AG04449 (cell line): ENCODE data around the gene MDGA2.

Experiments
- CTCF ChIA-PET: fragments of 350-600 bp; formaldehyde crosslinking; extraction: SDS; loops from one replicate; lab custom pipeline; 2021; ENCODE audit warnings: antibody characterized with exemption; lab: Yijun Ruan, JAX
- POLR2A ChIA-PET: fragments of 400-600, 350-600 bp; formaldehyde crosslinking; extraction: SDS; loops from one replicate; lab custom pipeline; 2020; ENCODE audit warnings: antibody characterized with exemption, inconsistent platforms; lab: Yijun Ruan, JAX
- DNase-seq: peaks from one replicate; pipeline ENCODE4 v3.0.0-alpha.2; 2010; ENCODE audit warnings: low read depth, low spot score
- H3K4me3 ChIP-seq: 2 replicates; pipeline ENCODE4 v1.5.1; 2011; ENCODE audit warnings: low read depth, mild to moderate bottlenecking, control low read depth, low read length
- CTCF ChIP-seq: IDR thresholded peaks from one replicate; pipeline ENCODE4 v1.5.1; 2011; ENCODE audit warnings: mild to moderate bottlenecking, moderate library complexity, low read length, control low read depth, inconsistent platforms; ENCODE audit not compliant: insufficient read depth; ENCODE audit errors: missing control alignments

Gene MDGA2

GRCh38 chr14:47524524-47524923 lies 150.9 kb downstream of the MDGA2 start:
- TF ChIP-seq CTCF: no peak
- no peak for DNase-seq
- H3K4me3 ChIP-seq: no peak overlapping the region
- POLR2A ChIA-PET: no interaction called here
- CTCF ChIA-PET: no interaction called here

- ChIA-PET POLR2A (no interaction called here), CTCF (no interaction called here)
- DNase-seq: no peak
- no peak for TF ChIP-seq CTCF
- H3K4me3 ChIP-seq: no peak overlapping the region
Observed at GRCh38 chr14:47520382-47520781, 155.0 kb downstream of the MDGA2 start.

- CTCF ChIA-PET: no interaction called here
- no peak for TF ChIP-seq CTCF
- no peak for DNase-seq
- POLR2A ChIA-PET: no interaction called here
- no peak overlapping the region for H3K4me3 ChIP-seq
Observed at GRCh38 chr14:47511829-47512228, 163.6 kb downstream of the MDGA2 start.

GRCh38 chr14:47509957-47510356 lies 165.4 kb downstream of the MDGA2 start:
- CTCF ChIA-PET: no interaction called here
- no peak for TF ChIP-seq CTCF
- no peak overlapping the region for H3K4me3 ChIP-seq
- POLR2A ChIA-PET: no interaction called here
- DNase-seq: no peak

GRCh38 chr14:47507861-47508260 lies 167.5 kb downstream of the MDGA2 start:
- H3K4me3 ChIP-seq: no peak overlapping the region
- CTCF ChIA-PET: no interaction called here
- DNase-seq: no peak
- TF ChIP-seq CTCF: no peak
- POLR2A ChIA-PET: no interaction called here

GRCh38 chr14:47500369-47500768 lies 175.0 kb downstream of the MDGA2 start:
- DNase-seq: no peak
- no peak for TF ChIP-seq CTCF
- no peak overlapping the region for H3K4me3 ChIP-seq
- ChIA-PET POLR2A (no interaction called here), CTCF (no interaction called here)
